Dendritic cell treated with granulocyte-macrophage colony-stimulating factor and Interleukin-4, amounts not matched to agents 40 ng/mL and 50 ng/mL, for 4 days (primary cell): ENCODE measurements around the gene IL6R.
A peak's percentile ranks its signal among the peaks of the same experiment; 100 is the strongest.

Experiments
- H3K27ac Mint-ChIP-seq: one replicate; pipeline ENCODE4 v1.8.0; 2022; ENCODE audit warnings: mild to moderate bottlenecking, mixed read lengths
- H3K27me3 Mint-ChIP-seq: one replicate; pipeline ENCODE4 v1.8.0; 2022; ENCODE audit warnings: mild to moderate bottlenecking, mixed read lengths
- H3K36me3 Mint-ChIP-seq: one replicate; pipeline ENCODE4 v1.8.0; 2022; ENCODE audit warnings: low read depth, mixed read lengths
- H3K4me1 Mint-ChIP-seq: one replicate; pipeline ENCODE4 v1.8.0; 2022; ENCODE audit warnings: low read depth, mixed read lengths
- H3K4me3 Mint-ChIP-seq: one replicate; pipeline ENCODE4 v1.8.0; 2022; ENCODE audit warnings: mild to moderate bottlenecking, moderate library complexity, mixed read lengths
- H3K9me3 Mint-ChIP-seq: one replicate; pipeline ENCODE4 v1.8.0; 2022; ENCODE audit warnings: mixed read lengths
- intact Hi-C: fragments of 100-400 bp; cut with micrococcal nuclease; formaldehyde crosslinking; loops from one replicate; pipeline ENCODE4 v1.15.0; 2022

IL6R gene

DNA sequence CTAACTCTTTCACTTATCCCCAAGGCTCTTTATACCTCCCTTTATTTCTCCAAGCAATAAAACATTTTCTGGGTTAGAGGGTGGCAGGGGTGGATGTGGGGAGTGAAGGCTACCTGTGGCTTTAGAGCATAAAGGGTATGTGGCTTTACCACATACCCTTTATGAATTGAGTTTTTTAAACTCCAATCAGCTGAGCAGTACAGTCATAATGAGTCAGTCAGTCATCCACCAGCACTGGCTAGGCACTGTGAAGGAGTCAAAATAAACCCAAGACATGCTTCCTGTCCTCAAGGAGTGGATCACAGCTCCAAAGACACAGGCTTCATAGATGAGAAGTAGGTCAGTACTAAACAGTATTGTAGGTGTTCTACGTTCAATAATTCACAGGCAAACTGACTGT is 94.3 kb downstream of the IL6R start:
- Mint-ChIP-seq H3K27ac (no peak overlapping the region), H3K4me1 (peaks cover 28% of the 10 kb centered on the region), H3K27me3 (peaks cover 52% of the 10 kb centered on the region), H3K4me3 (no peak overlapping the region), H3K36me3 (no peaks in the 10 kb centered on the region), H3K9me3 (no peaks in the 10 kb centered on the region)
- intact Hi-C loops, result no loop called here

DNA sequence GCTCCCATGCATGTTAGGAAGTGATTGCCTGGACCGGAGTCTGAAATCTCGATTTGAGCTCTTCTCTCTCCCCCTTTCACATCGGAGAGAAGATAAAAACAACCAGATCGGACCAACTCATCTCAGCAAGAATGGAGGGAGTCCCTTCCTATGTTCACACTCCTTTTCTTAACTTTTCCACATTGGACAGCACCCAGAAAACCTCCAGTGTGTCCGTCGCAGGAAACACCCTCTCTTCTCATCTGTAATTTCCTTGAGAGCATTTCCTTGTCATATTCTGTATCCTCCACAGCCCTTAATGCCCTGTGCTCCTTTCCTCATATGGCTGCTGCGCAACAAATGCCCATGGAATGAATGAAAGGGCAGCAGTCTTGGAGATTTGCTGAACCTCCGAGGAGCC is 95.4 kb downstream of the IL6R start:
- Mint-ChIP-seq H3K4me1 (peaks cover 28% of the 10 kb centered on the region), H3K27ac (no peak overlapping the region), H3K9me3 (no peaks in the 10 kb centered on the region), H3K27me3 (peaks cover 61% of the 10 kb centered on the region), H3K36me3 (no peaks in the 10 kb centered on the region), H3K4me3 (no peak overlapping the region)
- intact Hi-C loops, result no loop called here

DNA sequence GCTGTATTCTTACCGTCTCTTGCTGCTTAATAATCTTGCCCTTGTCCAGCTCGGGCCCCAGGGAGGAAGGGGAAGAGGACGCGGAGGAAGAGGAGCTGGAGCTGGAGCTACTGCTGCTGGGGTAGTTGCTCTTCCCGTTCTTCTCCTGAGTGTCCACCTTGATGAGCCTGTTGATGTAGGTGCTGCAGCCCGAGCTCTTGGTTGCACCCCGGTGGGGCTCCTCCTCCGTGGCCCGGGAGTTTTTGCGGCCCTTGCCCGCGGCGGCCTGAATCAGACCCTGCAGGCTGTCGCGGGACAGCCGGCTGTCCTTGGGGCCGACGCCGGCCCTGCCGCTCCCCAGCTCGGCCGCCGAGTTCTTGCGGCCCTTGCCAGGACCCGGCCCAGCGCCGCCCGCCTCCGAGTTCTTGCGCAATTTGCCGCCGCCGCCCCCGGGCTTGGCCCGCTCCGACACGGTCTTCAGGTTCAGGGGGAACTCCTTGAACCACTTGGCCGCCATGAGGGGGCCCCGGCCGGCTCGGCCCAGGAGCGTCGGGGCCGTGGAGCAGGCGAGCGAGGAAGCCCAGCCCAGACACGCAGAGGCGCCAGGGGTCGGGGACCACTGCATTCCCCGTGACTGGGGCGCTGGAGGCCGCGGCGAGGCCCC is 96.4 kb downstream of the IL6R start:
- Mint-ChIP-seq H3K36me3 (no peaks in the 10 kb centered on the region), H3K27me3 (peaks cover 71% of the 10 kb centered on the region), H3K9me3 (no peaks in the 10 kb centered on the region), H3K4me3 (peak overlapping the region; percentile 76), H3K4me1 (peaks cover 25% of the 10 kb centered on the region), H3K27ac (peak overlapping the region; percentile 67)
- intact Hi-C loops, result no loop called here

DNA sequence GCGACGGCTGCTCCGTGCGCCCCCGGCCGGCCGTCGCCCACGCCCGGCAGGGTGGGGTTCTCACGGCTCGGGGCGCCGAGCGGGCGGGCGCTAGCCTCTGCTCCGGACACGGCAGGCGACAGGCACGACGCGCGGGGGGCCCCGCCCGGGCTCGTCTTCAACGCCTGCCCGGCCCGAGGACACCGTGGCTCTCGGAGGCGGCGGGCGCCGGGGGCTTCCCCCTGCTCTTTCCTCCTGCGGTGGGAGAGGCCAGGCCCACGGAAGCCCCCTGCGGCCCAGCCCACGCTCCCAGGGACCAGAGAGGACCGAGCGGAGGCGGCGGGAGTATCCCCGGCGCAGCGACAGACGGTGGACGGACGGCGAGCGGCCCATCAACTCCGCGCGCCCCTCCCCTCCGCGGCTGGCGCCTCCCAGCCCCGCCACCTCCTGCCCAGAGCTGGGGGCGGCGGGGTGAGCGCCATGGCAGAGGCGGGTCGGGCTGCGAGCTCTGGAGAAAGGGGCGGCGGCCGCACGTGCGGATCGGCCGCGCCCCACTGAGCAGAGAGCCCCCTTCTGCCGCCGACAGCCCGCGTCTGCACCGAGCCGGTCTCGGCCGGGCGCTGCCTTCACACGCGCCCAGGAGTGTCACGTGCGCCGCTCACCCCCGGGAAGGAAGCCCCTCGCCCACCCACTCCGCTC is 97.1 kb downstream of the IL6R start, which contains the start of the genes SHE and TDRD10:
TSS of gene SHE (minus strand) at position 347 of the 678 bp plus-strand sequence. CDS start 386 bp downstream, outside the sequence.
TSS of gene TDRD10 (plus strand) at position 154 of the 678 bp plus-strand sequence. CDS start 4,685 bp downstream, outside the sequence.
- Mint-ChIP-seq H3K4me3 (peak within 1 kb of the TSS; percentile 76), H3K9me3 (no peaks in the 10 kb centered on the region), H3K4me1 (peaks cover 19% of the 10 kb centered on the region), H3K27ac (peak within 1 kb of the TSS; percentile 67), H3K36me3 (no peaks in the 10 kb centered on the region), H3K27me3 (peaks cover 76% of the 10 kb centered on the region)
- intact Hi-C loops, result no loop called here

DNA sequence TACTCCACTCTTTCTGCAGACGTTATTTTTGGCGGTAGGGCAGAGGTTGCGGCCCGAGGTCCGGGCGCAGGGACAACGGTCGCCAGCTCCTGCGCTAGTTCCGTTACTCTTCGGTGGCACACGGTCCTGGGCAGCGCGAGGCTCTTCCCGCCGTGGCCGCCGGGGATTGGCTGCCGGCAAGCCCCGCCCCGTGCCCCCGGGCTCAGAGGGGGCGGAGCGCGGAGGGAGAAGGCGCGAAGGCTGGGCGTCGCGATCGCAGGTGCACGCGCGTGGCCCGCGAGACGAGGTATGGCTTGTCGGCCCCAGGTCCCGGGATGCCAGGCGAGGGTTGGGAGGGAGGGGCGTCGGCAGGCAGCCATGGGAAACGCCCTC is 97.6 kb downstream of the IL6R start:
- Mint-ChIP-seq H3K9me3 (no peaks in the 10 kb centered on the region), H3K27ac (no peak overlapping the region), H3K36me3 (no peaks in the 10 kb centered on the region), H3K4me3 (peak overlapping the region; percentile 51), H3K4me1 (peaks cover 15% of the 10 kb centered on the region), H3K27me3 (peaks cover 81% of the 10 kb centered on the region)
- intact Hi-C loops, result no loop called here

DNA sequence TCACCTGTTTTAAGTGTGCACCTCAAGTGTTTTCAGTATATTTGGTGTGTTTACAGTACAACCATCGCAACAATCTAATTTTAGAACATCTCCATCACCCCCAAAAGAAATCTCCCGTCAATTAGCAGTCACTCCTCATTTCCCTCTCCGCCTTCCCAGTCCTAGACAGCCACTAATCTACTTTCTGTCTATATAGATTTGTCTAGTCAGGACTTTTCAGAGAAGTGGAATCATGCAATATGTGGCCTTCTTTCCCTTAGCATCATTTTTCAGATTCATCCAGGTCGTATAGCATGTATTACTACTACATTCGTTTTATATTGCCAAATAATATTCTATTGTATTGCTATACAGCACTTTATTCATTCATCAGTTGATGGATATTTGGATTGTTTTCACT is 98.8 kb downstream of the IL6R start:
- Mint-ChIP-seq H3K4me3 (no peak overlapping the region), H3K36me3 (no peaks in the 10 kb centered on the region), H3K4me1 (peaks cover 15% of the 10 kb centered on the region), H3K27me3 (peaks cover 91% of the 10 kb centered on the region), H3K27ac (no peak overlapping the region), H3K9me3 (no peaks in the 10 kb centered on the region)
- intact Hi-C loops, result no loop called here

DNA sequence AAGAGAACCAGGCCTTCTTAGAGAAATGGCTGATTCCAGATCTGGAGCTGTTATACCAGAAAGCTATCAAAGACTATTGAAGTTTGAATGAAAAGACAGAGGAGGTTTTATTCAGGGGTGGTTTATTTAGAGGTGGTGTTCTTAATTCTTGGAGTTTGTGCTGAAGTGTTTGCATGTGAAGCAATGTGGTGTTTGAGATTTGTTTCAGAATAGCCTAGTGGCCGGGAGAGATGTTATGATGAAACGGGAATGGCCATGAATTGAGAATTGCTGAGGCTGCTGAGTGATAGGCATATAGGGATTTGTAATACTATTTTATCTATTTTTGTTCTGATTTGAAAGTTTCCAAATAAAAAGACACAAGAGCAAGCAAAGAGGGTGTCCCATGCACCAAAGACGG is 107.6 kb downstream of the IL6R start:
- Mint-ChIP-seq H3K4me1 (peaks cover 15% of the 10 kb centered on the region), H3K4me3 (no peak overlapping the region), H3K27me3 (peaks cover 44% of the 10 kb centered on the region), H3K36me3 (no peaks in the 10 kb centered on the region), H3K9me3 (no peaks in the 10 kb centered on the region), H3K27ac (no peak overlapping the region)
- intact Hi-C loops, result no loop called here

DNA sequence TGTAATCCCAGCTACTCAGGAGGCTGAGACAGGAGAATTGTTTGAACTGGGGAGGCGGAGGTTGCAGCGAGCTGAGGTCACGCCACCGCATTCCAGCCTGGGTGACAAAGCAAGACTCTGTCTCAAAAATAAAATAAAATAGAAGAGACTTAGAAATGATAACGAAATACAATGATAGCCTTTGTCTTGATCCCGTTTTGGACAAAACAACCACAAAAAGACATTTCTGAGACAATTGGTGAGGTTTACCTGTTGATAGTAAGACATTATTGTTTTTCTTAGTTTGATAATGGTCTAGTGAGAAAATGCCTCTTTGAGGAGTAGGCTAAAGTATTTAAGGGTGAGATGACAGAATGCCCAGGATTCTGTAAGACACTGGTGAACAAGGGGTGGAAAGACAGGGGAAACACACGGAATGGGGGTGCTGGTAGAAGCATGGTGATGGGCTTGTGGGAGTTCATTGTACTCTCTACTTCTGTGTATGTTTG is 109.0 kb downstream of the IL6R start:
- no peak overlapping the region for H3K27ac Mint-ChIP-seq
- H3K4me1 Mint-ChIP-seq, result peaks cover 15% of the 10 kb centered on the region
- no peaks in the 10 kb centered on the region for H3K36me3 Mint-ChIP-seq
- no peak overlapping the region for H3K4me3 Mint-ChIP-seq
- H3K27me3 Mint-ChIP-seq, result peaks cover 34% of the 10 kb centered on the region
- no peaks in the 10 kb centered on the region for H3K9me3 Mint-ChIP-seq
- intact Hi-C loops, result no loop called here

DNA sequence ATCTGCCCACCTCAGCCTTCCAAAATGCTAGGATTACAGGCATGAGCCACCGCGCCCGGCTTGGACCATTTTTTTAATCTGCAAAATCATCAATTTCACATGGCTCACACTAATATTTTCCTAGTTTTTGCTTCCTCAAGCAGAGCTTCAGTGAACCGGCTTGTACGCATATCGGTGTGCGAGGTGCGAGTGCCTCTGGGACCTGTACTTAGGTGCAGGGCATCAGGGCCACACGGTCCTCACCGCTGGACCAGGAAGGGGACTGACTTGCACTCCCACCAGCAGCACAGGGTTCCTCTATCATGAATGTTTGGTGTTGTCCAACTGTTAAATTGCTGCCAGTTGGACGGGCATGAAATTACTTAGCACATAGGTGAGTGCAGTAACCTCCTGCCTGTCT is 112.5 kb downstream of the IL6R start:
- H3K4me3 Mint-ChIP-seq, result no peak overlapping the region
- no peaks in the 10 kb centered on the region for H3K9me3 Mint-ChIP-seq
- H3K4me1 Mint-ChIP-seq, result peaks cover 51% of the 10 kb centered on the region
- H3K27me3 Mint-ChIP-seq, result peaks cover 22% of the 10 kb centered on the region
- peak overlapping the region; percentile 47 for H3K27ac Mint-ChIP-seq
- H3K36me3 Mint-ChIP-seq, result no peaks in the 10 kb centered on the region
- intact Hi-C loops, result loop anchor here (5.0 kb wide), 1 partner anchor 35 kb away; no protein-coding TSS in a partner anchor
